GM21515 (cell line): Measurements from ENCODE around the gene KCTD11.

ENCODE experiments used
- ATAC-seq: cut with Tn5 transposase; IDR thresholded peaks from one replicate; pipeline ENCODE4 v1.9.1; 2021; ENCODE audit not compliant: unreplicated experiment

Gene KCTD11

GRCh38 chr17:7370853-7371252 is 18.9 kb downstream of the KCTD11 start:
- no peak for ATAC-seq

- ATAC-seq: no peak
Measured at GRCh38 chr17:7374353-7374752, 22.4 kb downstream of the KCTD11 start.

- ATAC-seq: no peak
Measured at GRCh38 chr17:7379134-7379533, 27.2 kb downstream of the KCTD11 start.

- no peak for ATAC-seq
Measured at GRCh38 chr17:7380321-7380720, 28.4 kb downstream of the KCTD11 start.

GRCh38 chr17:7380855-7381683 is 29.1 kb downstream of the KCTD11 start, which contains the start of gene TNK1:
TSS of gene TNK1 (plus strand) at chr17:7381089. CDS start at chr17:7382927, 1,838 bp downstream.
- no peak for ATAC-seq

GRCh38 chr17:7382901-7383300 is 30.9 kb downstream of the KCTD11 start:
- ATAC-seq: no peak

- ATAC-seq: no peak
Measured at GRCh38 chr17:7383371-7383741, 31.4 kb downstream of the KCTD11 start.

- peak; percentile 74 for ATAC-seq
Measured at GRCh38 chr17:7383742-7384488, 32.0 kb downstream of the KCTD11 start.

- ATAC-seq: no peak
Measured at GRCh38 chr17:7384489-7385081, 32.6 kb downstream of the KCTD11 start.

- ATAC-seq: no peak
Measured at GRCh38 chr17:7388856-7389255, 36.9 kb downstream of the KCTD11 start.

- ATAC-seq: no peak
Measured at GRCh38 chr17:7389924-7390910, 38.3 kb downstream of the KCTD11 start.

GRCh38 chr17:7391307-7391706 is 39.3 kb downstream of the KCTD11 start:
- ATAC-seq: no peak

- ATAC-seq: no peak
Measured at GRCh38 chr17:7392696-7393612, 41.0 kb downstream of the KCTD11 start.

- peak; percentile 52 for ATAC-seq
Measured at GRCh38 chr17:7393613-7394451, 41.9 kb downstream of the KCTD11 start.

GRCh38 chr17:7394452-7395191 is 42.7 kb downstream of the KCTD11 start, which contains the start of gene PLSCR3:
TSS of gene PLSCR3 (minus strand) at chr17:7394525. CDS start at chr17:7394110, 415 bp downstream.
- ATAC-seq: peak; percentile 73

- ATAC-seq: no peak
Measured at GRCh38 chr17:7396147-7396546, 44.2 kb downstream of the KCTD11 start.

- ATAC-seq: no peak
Measured at GRCh38 chr17:7398612-7399011, 46.6 kb downstream of the KCTD11 start.
